HG03025 (cell line): ENCODE measurements around the gene F7.
"Not testable (repeated sequence)": the region's sequence is repeated elsewhere in the genome, so short reads cannot be mapped to it uniquely, and the experiment has no call there.

Experiments
- ATAC-seq: cut with Tn5 transposase; IDR thresholded peaks from one replicate; pipeline ENCODE4 v1.9.1; 2021; ENCODE audit warnings: mild to moderate bottlenecking, moderate library complexity; ENCODE audit not compliant: unreplicated experiment, low FRiP score

Gene F7

DNA sequence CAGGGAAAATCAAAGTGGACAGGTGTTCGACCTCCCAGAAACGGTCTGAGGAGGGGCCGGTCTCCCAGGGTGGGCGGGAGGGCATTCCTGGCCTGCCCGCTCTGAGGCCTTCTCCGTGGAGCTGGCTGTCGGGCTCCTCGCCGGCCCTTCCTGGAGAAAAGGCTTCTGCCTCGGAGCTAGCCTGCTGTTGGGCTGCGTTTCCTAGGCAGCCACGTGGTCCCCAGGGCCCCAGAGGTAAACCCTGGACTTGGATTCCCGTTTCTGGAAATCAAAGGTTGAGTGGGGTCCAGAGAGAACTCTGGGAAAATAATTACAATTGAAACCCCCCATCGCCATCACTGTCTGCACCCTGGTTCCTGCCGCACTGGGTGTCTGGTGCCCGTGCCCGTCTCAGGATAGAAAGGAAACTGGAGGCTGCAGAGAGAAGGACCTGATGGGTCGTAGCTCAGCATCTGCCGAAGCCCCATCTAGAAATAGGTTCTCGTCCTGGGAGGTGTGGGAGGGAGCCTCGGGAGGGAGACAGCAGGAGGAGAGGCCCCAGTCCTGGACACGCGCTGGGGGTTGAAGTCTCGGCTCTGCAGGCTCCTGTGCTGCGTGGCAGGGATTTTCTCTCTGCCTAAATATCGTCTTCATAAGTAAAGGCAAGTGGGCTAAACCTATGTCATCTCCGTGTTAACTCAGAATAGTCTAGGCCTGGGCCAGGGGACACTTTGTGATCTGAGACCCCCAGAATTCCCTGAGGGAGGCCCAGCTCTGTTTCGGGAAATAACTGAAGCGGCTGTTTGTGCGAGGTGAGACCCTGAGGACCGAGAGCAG is 45.2 kb downstream of the F7 start:
- no peak for ATAC-seq

DNA sequence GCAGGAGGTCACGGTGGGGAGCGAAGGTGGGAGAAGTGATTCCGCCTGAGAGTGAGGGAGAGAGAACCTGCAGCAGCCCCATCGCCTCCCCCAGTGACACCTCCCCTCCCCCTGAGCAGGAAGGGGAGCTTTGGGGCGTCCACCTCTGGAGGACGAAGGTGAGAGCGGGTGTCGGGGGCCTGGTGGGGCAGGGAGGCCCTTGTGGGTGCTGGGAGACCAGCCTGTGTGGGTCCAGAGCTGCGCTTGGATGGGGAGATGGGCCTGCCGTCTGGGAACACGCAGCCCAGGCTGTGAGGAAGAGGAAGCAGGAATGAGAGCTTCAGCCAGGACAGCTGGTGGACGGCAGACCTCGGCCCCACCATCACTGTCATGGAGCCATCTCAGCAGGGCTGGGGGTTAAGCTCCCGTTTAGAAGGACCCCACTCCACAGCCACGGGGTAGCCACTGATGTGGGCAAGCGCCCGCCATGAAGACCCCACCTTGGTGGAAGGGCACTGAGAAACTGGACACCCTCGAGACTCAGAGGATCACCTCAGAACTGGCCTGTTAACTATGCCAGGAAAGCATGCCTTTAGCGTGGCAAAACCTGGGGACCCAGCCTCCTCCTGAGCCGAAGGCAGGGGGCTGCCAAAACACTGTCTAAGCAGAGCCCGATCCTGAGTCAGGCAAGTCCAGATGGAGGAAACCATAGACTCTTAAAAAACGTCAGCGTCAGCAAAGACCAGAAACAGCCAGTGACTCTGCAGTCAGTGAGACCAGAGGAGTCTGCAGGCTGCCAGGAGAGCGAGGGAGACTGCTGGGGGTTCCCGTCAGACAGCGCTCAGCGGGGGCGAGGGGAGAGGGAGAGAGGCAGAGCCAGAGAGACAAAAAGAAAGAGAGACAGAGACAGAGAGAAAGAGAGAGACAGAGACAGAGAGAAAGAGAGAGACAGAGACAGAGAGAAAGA is 46.4 kb downstream of the F7 start:
- ATAC-seq = no peak

GRCh38 chr13:113152691-113152983 is 47.0 kb downstream of the F7 start:
- no peak for ATAC-seq

GRCh38 chr13:113152984-113153809 is 47.6 kb downstream of the F7 start:
- ATAC-seq = no peak

- no peak for ATAC-seq
These were observed 48.5 kb downstream of the F7 start for GRCh38 chr13:113153810-113154748.

DNA sequence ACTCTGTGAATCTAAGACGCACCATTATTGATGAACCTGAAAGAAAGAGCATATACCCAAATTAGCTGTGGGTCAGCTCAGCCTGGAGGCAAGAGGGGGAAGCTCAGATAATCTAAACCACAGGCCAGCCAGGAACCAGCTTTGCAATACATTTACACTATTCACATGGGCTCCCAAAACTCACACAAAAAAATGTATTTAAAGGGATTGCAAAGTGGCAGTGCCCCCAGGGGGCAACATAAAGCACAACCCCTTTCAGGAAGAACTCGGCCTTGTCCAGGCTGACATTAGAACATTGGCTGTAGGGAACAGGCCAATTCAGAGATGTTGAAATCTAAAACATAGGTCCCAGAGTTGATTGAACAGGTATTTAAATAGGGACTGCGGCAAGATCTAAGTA is 49.6 kb downstream of the F7 start:
- no peak for ATAC-seq

GRCh38 chr13:113155982-113156655 is 50.5 kb downstream of the F7 start:
- no peak for ATAC-seq

GRCh38 chr13:113157206-113157928 is 51.8 kb downstream of the F7 start:
- no peak for ATAC-seq

DNA sequence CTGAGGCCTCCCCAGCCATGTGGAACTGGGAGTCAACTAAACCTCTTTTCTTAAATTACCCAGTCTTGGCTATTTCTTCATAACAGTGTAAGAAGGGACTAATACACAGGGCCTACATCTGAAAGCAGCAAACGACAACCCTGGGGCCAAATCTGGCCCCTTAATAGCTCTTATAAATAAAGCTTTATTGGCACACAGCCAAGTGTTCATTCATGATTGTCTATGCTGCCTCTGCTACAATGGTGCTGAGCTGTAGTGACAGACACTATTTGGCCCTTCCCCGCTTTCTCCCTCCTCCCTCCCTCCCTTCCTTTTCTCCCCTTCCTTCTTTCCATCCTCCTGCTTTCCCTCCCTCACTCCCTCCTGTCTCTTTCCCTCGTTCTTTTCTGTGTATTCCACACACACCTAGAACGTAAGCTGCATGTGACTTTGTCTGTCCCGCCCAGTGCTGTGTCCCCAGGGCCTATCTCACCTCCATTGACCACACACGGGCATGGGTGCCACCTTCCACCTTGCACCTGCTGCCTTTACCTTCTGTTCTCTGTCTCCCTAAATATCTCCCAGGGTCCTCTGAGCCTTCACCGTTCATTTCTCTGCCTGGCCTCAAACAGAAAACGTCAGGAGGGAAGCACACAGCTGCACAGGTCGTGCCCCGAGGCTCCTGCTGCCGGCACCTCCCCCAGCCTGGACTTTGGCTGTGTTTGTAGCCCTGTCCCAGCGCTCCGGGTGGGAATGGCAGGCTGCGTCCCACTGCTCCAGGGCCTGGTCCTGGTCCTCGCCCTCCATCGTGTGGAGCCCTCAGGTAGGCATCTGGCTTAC is 52.5 kb downstream of the F7 start, which contains the start of gene PROZ:
PROZ (plus strand) TSS at position 720 of the 819 bp plus-strand sequence; CDS start at position 733, 13 bp downstream.
- ATAC-seq = no peak

- ATAC-seq = no peak
These were observed 53.4 kb downstream of the F7 start for GRCh38 chr13:113158946-113159345.

GRCh38 chr13:113159701-113160100 is 54.1 kb downstream of the F7 start:
- no peak for ATAC-seq

DNA sequence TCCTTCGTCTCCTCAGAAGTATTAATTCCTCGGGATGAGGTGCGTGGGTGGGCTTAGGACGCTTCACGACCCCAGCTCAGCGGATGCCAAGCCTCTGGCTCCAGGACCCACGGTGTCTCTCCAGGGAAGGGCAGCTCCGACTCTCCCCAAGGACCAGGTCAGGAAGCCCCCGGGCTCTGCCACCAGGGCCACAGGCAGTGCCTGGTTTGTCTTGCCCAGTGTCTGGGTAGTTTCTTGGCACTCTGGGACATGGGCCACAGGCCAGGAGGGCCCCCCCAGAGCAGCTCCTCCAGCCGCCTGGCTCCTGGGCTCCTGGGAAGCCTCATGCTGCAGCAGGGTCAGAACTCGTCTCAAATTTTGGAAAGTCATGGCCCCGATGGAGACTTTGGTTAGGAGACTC is 55.4 kb downstream of the F7 start:
- ATAC-seq = no peak

- no peak for ATAC-seq
These were observed 55.8 kb downstream of the F7 start for GRCh38 chr13:113161433-113161832.

DNA sequence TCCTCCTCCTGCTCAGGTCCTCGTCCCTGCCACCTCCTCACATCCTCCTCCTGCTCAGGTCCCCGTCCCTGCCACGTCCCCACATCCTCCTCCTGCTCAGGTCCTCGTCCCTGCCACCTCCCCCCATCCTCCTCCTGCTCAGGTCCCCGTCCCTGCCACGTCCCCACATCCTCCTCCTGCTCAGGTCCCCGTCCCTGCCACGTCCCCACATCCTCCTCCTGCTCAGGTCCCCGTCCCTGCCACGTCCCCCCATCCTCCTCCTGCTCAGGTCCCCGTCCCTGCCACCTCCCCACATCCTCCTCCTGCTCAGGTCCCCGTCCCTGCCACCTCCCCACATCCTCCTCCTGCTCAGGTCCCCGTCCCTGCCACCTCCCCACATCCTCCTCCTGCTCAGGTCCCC is 56.4 kb downstream of the F7 start:
- ATAC-seq = not testable (repeated sequence)

GRCh38 chr13:113162783-113163685 is 57.4 kb downstream of the F7 start:
- no peak for ATAC-seq

DNA sequence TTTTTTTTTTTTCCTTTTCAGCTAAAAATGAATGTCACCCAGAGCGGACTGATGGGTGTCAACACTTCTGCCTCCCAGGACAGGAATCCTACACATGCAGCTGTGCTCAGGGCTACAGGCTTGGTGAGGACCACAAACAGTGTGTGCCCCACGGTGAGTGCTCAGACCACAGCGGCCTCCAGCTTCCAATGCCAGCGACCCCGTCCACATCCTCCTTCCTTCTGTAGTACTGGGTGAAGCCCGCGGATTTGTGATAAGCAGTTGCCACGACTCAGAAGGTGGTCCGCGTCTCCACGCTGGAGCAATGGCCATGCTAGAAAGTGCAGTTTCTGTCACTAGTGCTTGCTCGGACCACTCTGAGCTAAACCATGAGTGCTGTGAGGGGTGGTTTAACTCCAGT is 58.9 kb downstream of the F7 start:
- no peak for ATAC-seq

GRCh38 chr13:113166266-113166665 is 60.7 kb downstream of the F7 start:
- ATAC-seq = no peak
